ENCODE results near the gene DPP3. TPM values are rescaled to one million over a fixed set of nuclear protein-coding genes. Genes with fewer than 3 reads are reported as not detected.

DPP3 gene
- total RNA-seq, 4 donors from 2014 or later = 12.2 to 23.0 (median 22.2) TPM

- H3K4me1 ChIP-seq = peaks cover 15% of the 10 kb centered on the region
- DNase-seq (ENCODE audit: low spot score in 2 of 2) = peak; percentile 90 to 95
- 1% methylated on average over 30 of the region's 31 CpGs for WGBS
- H3K9me3 ChIP-seq = no peaks in the 10 kb centered on the region
- peak within 1 kb of the TSS; percentile 7 for H3K27ac ChIP-seq
- no peaks in the 10 kb centered on the region for H3K27me3 ChIP-seq
- peak within 1 kb of the TSS; percentile 82 for H3K4me3 ChIP-seq
- no peak for TF ChIP-seq EP300 (IDR thresholded peaks at IDR 0.05)
- peak in 1 of 3 donors; percentile 49 for TF ChIP-seq POLR2AphosphoS5 (IDR thresholded peaks at IDR 0.05)
- peaks cover 20% of the 10 kb centered on the region for H3K36me3 ChIP-seq
Observed at GRCh38 chr11:66510271-66510989, 30.2 kb downstream of the DPP3 start, which contains the start of gene BBS1. Gene BBS1 (plus strand): TSS chr11:66510635. CDS start chr11:66510660, 25 bp downstream.

GRCh38 chr11:66510990-66511339, 30.7 kb downstream of the DPP3 start:
- peak overlapping the region; percentile 82 for H3K4me3 ChIP-seq
- H3K4me1 ChIP-seq = peaks cover 15% of the 10 kb centered on the region
- no peak for DNase-seq (ENCODE audit: low spot score in 2 of 2)
- no peaks in the 10 kb centered on the region for H3K9me3 ChIP-seq
- H3K36me3 ChIP-seq = peaks cover 22% of the 10 kb centered on the region
- no peaks in the 10 kb centered on the region for H3K27me3 ChIP-seq
- peak overlapping the region; percentile 7 for H3K27ac ChIP-seq
- TF ChIP-seq POLR2AphosphoS5 (IDR thresholded peaks at IDR 0.05) = no peak
- WGBS = 3% methylated on average over 5 of the region's 5 CpGs

- H3K4me1 ChIP-seq = no peaks in the 10 kb centered on the region
- H3K4me3 ChIP-seq = no peak overlapping the region
- no peaks in the 10 kb centered on the region for H3K9me3 ChIP-seq
- H3K27me3 ChIP-seq = no peaks in the 10 kb centered on the region
- DNase-seq (ENCODE audit: low spot score in 2 of 2) = no peak
- H3K27ac ChIP-seq = no peak overlapping the region
- peaks cover 67% of the 10 kb centered on the region for H3K36me3 ChIP-seq
- TF ChIP-seq POLR2A (IDR thresholded peaks at IDR 0.05) (no peak), EP300 (IDR thresholded peaks at IDR 0.05) (no peak), CTCF (IDR thresholded peaks at IDR 0.05) (no peak), POLR2AphosphoS5 (IDR thresholded peaks at IDR 0.05) (no peak)
- WGBS = 96% methylated on average over 11 of the region's 11 CpGs
Observed at GRCh38 chr11:66523611-66524010, 43.4 kb downstream of the DPP3 start.

- DNase-seq (ENCODE audit: low spot score in 2 of 2) = no peak
- TF ChIP-seq POLR2A (IDR thresholded peaks at IDR 0.05) (no peak), POLR2AphosphoS5 (IDR thresholded peaks at IDR 0.05) (no peak), EP300 (IDR thresholded peaks at IDR 0.05) (no peak), CTCF (IDR thresholded peaks at IDR 0.05) (no peak)
- H3K36me3 ChIP-seq = peaks cover 63% of the 10 kb centered on the region
- no peaks in the 10 kb centered on the region for H3K27me3 ChIP-seq
- WGBS = 90% methylated on average over 10 of the region's 10 CpGs
- H3K4me3 ChIP-seq = no peak overlapping the region
- no peak overlapping the region for H3K27ac ChIP-seq
- H3K4me1 ChIP-seq = no peaks in the 10 kb centered on the region
- H3K9me3 ChIP-seq = no peaks in the 10 kb centered on the region
Observed at GRCh38 chr11:66524304-66525040, 44.2 kb downstream of the DPP3 start.

- no peak for DNase-seq (ENCODE audit: low spot score in 2 of 2)
- TF ChIP-seq CTCF (IDR thresholded peaks at IDR 0.05) = no peak
- no peak for TF ChIP-seq POLR2AphosphoS5 (IDR thresholded peaks at IDR 0.05)
- TF ChIP-seq POLR2A (IDR thresholded peaks at IDR 0.05) = no peak
- no peak for TF ChIP-seq EP300 (IDR thresholded peaks at IDR 0.05)
- no peak overlapping the region for H3K4me3 ChIP-seq
- no peaks in the 10 kb centered on the region for H3K27me3 ChIP-seq
- no peaks in the 10 kb centered on the region for H3K9me3 ChIP-seq
- H3K27ac ChIP-seq = no peak overlapping the region
- H3K36me3 ChIP-seq = peaks cover 59% of the 10 kb centered on the region
- no peaks in the 10 kb centered on the region for H3K4me1 ChIP-seq
- WGBS = 81% methylated on average over 10 of the region's 10 CpGs
Observed at GRCh38 chr11:66529069-66529468, 48.8 kb downstream of the DPP3 start.

- no peak for TF ChIP-seq POLR2A (IDR thresholded peaks at IDR 0.05)
- TF ChIP-seq CTCF (IDR thresholded peaks at IDR 0.05) = no peak
- TF ChIP-seq POLR2AphosphoS5 (IDR thresholded peaks at IDR 0.05) = no peak
- TF ChIP-seq EP300 (IDR thresholded peaks at IDR 0.05) = no peak
- H3K27ac ChIP-seq = no peak overlapping the region
- WGBS = 92% methylated on average over 10 of the region's 13 CpGs
- H3K9me3 ChIP-seq = no peaks in the 10 kb centered on the region
- H3K4me3 ChIP-seq = no peak overlapping the region
- H3K36me3 ChIP-seq = peaks cover 59% of the 10 kb centered on the region
- H3K4me1 ChIP-seq = no peaks in the 10 kb centered on the region
- no peaks in the 10 kb centered on the region for H3K27me3 ChIP-seq
- no peak for DNase-seq (ENCODE audit: low spot score in 2 of 2)
Observed at GRCh38 chr11:66529655-66530054, 49.4 kb downstream of the DPP3 start.

Measured in suprapubic skin (tissue), 4 donors.